Stomach (tissue), 4 donors: ENCODE data around the gene BPI.

ENCODE experiments used
- EP300 ChIP-seq: sonication (generic); formaldehyde crosslinking; IDR thresholded peaks from one replicate; pipeline ENCODE4 v1.6.1; 2017; ENCODE audit warnings: antibody characterized with exemption
- POLR2A ChIP-seq, 4 donors: fragments of 450-650 bp; IDR thresholded peaks; one replicate each; pipeline ENCODE4 v1.6.1; 2016; ENCODE audit warnings: antibody characterized with exemption in 4 of 4, control low read depth in 2 of 4, mild to moderate bottlenecking in 1 of 4, moderate library complexity in 1 of 4
- TF ChIP-seq, protein P1 (sequence below), 7 experiments: fragments of 450-650 bp in 4 of 7; fragments of 200-600 bp in 3 of 7; sonication (generic) in 3 of 7; IDR thresholded peaks; one replicate each; pipeline ENCODE4 v1.5.1; 2016 to 2019; ENCODE audit warnings: antibody characterized with exemption in 7 of 7, control low read depth in 2 of 7, mild to moderate bottlenecking in 1 of 7

DNA sequence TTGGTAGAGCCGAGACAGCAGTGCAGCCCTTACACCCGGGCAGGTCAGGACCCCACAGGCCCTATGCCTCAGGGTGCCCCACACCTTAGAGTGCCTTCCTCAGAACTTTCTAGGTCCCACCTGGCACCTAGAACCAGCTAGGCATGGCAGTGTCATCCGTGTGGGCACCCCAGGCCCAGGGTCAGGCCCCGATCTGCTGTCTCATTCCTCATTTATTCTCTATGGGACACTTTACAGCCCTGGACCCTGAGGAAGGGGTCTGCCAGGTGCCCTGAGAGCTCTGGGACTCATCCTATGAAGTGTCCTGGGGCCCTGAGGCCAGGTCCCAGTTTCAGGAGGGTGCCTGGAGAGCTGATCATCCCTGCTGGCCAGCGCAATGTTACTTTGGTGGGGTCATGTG, 8.1 kb upstream of the BPI start:
- TF ChIP-seq EP300 (no peak), POLR2A (IDR thresholded peaks at IDR 0.05) (no peak)
- TF ChIP-seq, protein P1, sequence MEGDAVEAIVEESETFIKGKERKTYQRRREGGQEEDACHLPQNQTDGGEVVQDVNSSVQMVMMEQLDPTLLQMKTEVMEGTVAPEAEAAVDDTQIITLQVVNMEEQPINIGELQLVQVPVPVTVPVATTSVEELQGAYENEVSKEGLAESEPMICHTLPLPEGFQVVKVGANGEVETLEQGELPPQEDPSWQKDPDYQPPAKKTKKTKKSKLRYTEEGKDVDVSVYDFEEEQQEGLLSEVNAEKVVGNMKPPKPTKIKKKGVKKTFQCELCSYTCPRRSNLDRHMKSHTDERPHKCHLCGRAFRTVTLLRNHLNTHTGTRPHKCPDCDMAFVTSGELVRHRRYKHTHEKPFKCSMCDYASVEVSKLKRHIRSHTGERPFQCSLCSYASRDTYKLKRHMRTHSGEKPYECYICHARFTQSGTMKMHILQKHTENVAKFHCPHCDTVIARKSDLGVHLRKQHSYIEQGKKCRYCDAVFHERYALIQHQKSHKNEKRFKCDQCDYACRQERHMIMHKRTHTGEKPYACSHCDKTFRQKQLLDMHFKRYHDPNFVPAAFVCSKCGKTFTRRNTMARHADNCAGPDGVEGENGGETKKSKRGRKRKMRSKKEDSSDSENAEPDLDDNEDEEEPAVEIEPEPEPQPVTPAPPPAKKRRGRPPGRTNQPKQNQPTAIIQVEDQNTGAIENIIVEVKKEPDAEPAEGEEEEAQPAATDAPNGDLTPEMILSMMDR (IDR thresholded peaks at IDR 0.05): no peak
